GM12874 (cell line): ENCODE data around the gene KRTAP10-8.

ENCODE experiments used
- TF ChIP-seq, protein P1 (sequence below): IDR thresholded peaks from 2 replicates; pipeline ENCODE4 v1.5.1; 2011; ENCODE audit warnings: low read depth, mild to moderate bottlenecking, control low read depth, low read length, moderate library complexity; ENCODE audit not compliant: insufficient read depth

The KRTAP10-8 gene

DNA sequence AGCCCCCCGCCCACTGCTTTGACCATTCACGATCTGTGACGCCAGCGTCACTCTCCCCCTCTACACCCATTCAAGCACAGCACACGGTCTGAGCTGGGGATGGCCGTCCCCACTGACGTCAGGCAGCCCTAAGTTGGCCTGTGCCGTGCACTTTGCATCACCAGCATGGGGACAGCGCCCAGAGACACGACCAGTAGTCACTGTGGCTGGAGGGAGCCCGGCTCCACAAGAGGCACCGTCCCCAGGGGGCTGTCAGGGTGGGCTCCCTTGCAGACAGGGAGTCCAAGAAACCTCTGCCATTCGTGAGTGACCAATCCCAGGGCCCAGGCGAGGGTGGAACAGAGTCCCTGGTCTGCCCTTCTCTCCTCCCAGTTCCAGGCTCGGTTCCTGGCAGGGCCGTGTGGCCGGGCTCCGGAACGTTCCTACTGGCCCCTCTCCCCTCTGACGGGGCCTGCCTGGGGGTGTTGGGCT lies 2.3 kb downstream of the KRTAP10-8 start:
- TF ChIP-seq, protein P1, sequence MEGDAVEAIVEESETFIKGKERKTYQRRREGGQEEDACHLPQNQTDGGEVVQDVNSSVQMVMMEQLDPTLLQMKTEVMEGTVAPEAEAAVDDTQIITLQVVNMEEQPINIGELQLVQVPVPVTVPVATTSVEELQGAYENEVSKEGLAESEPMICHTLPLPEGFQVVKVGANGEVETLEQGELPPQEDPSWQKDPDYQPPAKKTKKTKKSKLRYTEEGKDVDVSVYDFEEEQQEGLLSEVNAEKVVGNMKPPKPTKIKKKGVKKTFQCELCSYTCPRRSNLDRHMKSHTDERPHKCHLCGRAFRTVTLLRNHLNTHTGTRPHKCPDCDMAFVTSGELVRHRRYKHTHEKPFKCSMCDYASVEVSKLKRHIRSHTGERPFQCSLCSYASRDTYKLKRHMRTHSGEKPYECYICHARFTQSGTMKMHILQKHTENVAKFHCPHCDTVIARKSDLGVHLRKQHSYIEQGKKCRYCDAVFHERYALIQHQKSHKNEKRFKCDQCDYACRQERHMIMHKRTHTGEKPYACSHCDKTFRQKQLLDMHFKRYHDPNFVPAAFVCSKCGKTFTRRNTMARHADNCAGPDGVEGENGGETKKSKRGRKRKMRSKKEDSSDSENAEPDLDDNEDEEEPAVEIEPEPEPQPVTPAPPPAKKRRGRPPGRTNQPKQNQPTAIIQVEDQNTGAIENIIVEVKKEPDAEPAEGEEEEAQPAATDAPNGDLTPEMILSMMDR = no peak

DNA sequence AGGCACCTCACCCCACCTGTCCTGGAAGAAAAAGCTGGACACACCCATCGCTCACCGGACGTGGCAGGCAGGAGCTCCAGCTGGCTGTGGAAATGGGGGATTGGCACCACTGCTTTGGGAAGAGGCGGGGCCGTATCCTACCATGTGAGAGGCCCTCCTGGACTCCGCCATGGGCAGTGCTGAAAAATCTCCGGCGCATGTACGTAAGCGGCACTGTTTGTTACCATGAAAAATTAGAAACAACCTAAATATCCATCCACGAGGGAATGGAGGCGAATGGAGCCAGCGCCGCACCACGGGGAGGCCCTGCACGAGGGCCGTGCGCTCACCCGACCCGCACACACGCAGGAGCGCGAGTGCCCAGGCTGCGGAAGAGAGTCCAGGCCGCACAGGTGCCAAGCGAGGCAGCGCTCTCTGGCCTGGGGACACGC lies 3.1 kb downstream of the KRTAP10-8 start:
- TF ChIP-seq, protein P1 = no peak

DNA sequence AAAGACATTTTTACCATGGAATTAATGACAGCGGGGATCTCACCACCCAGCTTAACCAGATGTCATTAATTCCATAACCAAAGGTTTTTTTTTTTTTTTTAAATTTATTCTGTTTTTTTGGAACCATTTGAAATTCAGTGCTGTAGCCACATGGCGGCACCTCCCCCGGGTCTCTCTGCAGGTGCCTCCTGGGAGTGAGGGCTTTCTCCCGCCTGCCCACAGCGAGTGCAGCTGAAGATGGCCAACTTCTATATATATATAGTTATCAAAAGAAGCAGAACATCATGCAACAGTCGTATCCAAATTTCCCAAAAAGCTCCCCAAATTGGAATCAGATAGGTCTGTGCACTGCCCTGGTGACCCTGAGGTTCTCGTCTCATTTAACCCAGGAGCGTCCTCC lies 3.6 kb downstream of the KRTAP10-8 start:
- TF ChIP-seq, protein P1 = no peak

DNA sequence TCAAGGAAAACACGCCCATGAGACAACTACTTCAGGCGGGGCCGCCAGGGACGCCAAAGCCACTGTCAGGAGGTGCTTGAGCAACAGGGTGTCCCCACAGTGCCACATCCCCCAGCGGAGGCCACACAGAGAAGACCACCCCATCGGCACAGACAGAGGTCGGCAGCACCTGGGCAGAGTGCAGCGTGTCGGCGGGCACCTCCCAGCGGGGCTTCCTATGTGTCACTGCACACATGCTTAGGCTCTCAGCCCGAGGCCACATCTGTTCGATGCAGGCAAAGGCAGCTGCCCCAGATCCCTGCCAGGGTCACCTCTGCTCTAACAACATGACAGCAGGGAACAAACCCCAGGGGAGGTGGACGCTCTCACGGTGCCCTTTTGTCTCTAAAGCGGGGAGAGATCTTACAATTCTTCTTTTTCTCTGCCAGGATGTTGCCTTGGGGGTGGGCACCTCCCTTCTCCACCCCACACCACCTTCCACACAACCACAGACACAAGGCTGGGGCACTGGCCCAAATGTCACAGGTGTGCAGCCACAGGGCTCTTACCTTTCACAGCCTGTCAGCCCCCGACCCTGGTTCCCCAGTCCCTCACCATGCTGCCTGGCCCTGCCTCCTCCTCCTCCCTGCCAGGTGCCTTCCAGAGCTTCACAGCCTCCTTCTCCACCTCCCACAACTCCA lies 4.2 kb downstream of the KRTAP10-8 start:
- TF ChIP-seq, protein P1 = no peak

DNA sequence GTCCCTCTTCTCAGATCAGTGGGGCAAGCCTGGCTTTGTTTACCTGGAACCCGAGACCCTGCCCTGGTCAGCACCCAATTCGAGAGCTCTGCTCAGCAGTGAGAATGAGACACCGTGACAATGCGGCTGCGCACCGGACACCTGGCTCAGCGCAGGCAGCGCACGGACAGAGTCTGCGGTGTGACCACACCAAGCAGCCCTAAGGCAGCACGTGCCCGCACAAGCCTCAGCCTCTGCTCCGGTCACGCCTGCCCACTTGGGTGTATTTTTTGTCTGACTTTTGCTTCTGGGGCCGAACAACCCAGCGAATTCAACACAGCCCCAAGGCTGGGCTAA lies 4.7 kb downstream of the KRTAP10-8 start:
- TF ChIP-seq, protein P1 = no peak

DNA sequence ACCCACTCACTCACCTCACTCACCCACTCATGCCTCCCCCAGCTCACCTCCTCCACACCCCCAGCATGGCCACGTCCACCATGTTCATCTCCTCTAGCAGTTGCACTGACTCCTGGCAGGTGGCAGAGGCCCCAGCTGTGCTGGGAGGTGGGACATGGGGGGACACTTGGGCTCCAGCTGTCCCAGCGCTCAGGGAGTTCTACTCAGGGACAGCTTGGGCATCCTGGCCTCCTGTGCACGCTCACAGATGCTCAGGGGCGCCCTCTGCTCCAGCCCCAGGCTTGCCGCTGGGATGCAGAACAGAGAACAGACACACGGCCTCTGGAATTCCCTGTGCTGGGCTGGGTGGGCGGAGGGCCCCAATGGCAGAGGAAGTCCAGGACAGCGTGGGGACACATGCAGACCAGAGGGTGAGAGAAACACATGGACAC lies 5.2 kb downstream of the KRTAP10-8 start:
- TF ChIP-seq, protein P1 = no peak

DNA sequence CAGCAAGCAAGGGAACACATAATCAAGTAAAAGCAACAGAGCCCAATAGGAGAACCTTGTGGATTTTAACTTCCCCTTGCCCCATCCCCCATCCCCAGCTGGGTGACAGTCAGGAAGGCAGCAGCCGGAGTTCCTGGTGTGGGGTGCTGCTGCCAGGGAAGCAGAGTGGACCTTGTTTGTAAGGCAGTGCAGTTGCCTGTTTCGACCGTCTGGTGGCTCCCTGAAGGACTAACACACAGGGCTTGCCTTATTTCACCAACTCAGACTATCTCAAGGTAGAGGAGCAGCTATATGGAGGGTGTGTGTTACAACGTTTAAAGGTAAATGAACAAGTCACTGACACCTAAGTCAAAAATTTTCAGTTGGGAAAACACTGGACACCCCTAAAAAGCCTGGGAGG lies 6.6 kb downstream of the KRTAP10-8 start:
- TF ChIP-seq, protein P1 = no peak
